Activated T-helper 17 cell treated with anti-CD3 and anti-CD28 coated beads, Interleukin-2, amount 50 U/mL, for 72 hours (primary cell): Measurements from ENCODE around the gene CHST15. TPM values are rescaled to one million over a fixed set of nuclear protein-coding genes. Genes with fewer than 3 reads are reported as not detected.
"Not testable (repeated sequence)": the region's sequence is repeated elsewhere in the genome, so short reads cannot be mapped to it uniquely, and the experiment has no call there.

ENCODE experiments used
- ATAC-seq: fragments of 150-1000 bp; cut with Tn5 transposase; replicated peaks from 2 replicates; pipeline ENCODE4 v1.10.0; 2021; ENCODE audit warnings: mild to moderate bottlenecking, moderate library complexity
- H3K27ac Mint-ChIP-seq: one replicate; pipeline ENCODE4 v1.8.0; 2022; ENCODE audit warnings: mixed read lengths
- H3K27me3 Mint-ChIP-seq: one replicate; pipeline ENCODE4 v1.8.0; 2022; ENCODE audit warnings: mixed read lengths
- H3K36me3 Mint-ChIP-seq: one replicate; pipeline ENCODE4 v1.8.0; 2022; ENCODE audit warnings: low read depth, mild to moderate bottlenecking, mixed read lengths
- H3K4me1 Mint-ChIP-seq: one replicate; pipeline ENCODE4 v1.8.0; 2022; ENCODE audit warnings: mixed read lengths
- H3K4me3 Mint-ChIP-seq: one replicate; pipeline ENCODE4 v1.8.0; 2022; ENCODE audit warnings: mild to moderate bottlenecking, mixed read lengths
- H3K9me3 Mint-ChIP-seq: one replicate; pipeline ENCODE4 v1.8.0; 2022; ENCODE audit warnings: mixed read lengths
- total RNA-seq, 2 donors: library from RNA; stranded (reverse); gene quantifications; one replicate each; pipeline ENCODE4 v1.2.3, GENCODE V29; 2022

The CHST15 gene
- total RNA-seq, 2 donors from 2014 or later, result 0.56 to 10.9 TPM

GRCh38 chr10:124096494-124096893 lies 3.1 kb upstream of the CHST15 start:
- peaks cover 10% of the 10 kb centered on the region for H3K4me1 Mint-ChIP-seq
- no peaks in the 10 kb centered on the region for H3K36me3 Mint-ChIP-seq
- H3K27me3 Mint-ChIP-seq, result peaks cover 20% of the 10 kb centered on the region
- no peaks in the 10 kb centered on the region for H3K9me3 Mint-ChIP-seq
- H3K4me3 Mint-ChIP-seq, result no peak overlapping the region
- no peak for ATAC-seq
- no peak overlapping the region for H3K27ac Mint-ChIP-seq

DNA sequence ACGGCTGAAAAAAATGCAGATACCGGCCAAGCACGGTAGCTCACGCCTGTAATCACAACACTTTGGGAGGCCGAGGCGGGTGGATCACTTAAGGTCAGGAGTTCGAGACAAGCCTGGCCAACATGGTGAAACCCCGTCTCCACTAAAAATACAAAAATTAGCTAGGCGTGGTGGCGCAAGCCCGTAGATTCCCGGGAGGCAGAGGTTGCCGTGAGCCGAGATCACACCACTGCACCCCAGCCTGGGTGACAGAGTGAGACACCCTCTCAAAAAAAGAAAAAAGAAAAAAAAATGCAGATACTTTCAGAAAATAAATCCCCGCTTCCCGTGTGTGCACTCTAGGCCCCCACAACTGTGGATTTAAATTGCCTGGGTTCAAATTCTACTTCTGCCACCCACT lies 2.4 kb upstream of the CHST15 start:
- H3K27ac Mint-ChIP-seq, H3K9me3 Mint-ChIP-seq: not testable (repeated sequence)

GRCh38 chr10:124095096-124095495 lies 1.7 kb upstream of the CHST15 start:
- Mint-ChIP-seq H3K4me1 (peaks cover 10% of the 10 kb centered on the region), H3K27ac (no peak overlapping the region), H3K4me3 (no peak overlapping the region), H3K36me3 (no peaks in the 10 kb centered on the region), H3K27me3 (peaks cover 30% of the 10 kb centered on the region), H3K9me3 (no peaks in the 10 kb centered on the region)
- no peak for ATAC-seq

More for the DNA sequence above, 2.4 kb upstream of the CHST15 start:
- H3K27me3 Mint-ChIP-seq, result peaks cover 25% of the 10 kb centered on the region
- not testable (repeated sequence) for H3K36me3 Mint-ChIP-seq, H3K4me3 Mint-ChIP-seq, ATAC-seq, H3K4me1 Mint-ChIP-seq

DNA sequence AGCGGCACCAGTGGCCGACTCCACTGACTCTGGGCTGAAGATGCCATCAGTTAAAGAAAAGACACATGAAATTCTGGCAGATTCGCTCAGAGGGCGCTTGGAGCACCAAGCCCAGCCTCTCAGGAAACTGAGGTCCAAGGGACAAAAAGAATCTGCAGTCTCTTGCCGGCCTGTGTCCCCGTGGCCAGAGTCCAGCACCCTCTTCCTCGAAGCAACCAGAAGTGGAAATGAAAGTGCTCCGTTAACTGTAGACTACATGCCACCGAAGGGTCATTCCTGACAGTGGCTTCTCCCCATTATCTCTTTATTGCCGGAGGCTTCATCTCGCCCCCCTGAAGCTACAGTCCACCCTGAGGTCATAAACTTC lies 1.0 kb upstream of the CHST15 start:
- Mint-ChIP-seq H3K36me3 (no peaks in the 10 kb centered on the region), H3K4me3 (peak overlapping the region; percentile 35), H3K27ac (no peak overlapping the region), H3K27me3 (peaks cover 35% of the 10 kb centered on the region), H3K9me3 (no peaks in the 10 kb centered on the region), H3K4me1 (peaks cover 4% of the 10 kb centered on the region)
- ATAC-seq, result no peak

DNA sequence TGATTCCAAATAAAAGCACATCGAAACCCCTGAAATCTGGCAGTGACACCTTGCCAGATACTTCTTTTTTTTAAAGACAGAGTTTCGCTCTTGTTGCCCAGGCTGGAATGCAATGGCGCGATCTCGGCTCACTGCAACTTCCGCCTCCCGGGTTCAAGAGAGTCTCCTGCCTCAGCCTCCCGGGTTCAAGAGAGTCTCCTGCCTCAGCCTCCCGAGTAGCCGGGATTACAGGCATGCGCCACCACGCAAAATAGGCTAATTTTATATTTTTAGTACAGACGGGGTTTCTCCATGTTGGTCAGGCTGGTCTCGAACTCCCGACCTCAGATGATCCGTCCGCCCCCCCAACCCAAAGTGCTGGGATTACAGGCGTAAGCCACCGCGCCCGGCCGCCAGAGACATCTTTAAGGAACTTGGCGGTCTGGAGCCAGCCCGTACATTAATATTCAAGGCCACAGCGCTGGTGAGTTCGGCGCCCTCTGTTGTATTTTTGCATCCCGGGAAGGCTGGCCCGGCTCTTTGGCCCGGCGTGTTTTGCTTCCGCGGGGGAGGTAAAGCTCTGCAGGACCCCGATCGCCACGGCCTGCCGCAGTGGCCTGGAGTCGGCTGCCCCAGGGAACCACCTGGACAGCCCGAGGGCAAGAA lies 498 bp upstream of the CHST15 start:
- H3K4me1 Mint-ChIP-seq, H3K36me3 Mint-ChIP-seq: not testable (repeated sequence)

DNA sequence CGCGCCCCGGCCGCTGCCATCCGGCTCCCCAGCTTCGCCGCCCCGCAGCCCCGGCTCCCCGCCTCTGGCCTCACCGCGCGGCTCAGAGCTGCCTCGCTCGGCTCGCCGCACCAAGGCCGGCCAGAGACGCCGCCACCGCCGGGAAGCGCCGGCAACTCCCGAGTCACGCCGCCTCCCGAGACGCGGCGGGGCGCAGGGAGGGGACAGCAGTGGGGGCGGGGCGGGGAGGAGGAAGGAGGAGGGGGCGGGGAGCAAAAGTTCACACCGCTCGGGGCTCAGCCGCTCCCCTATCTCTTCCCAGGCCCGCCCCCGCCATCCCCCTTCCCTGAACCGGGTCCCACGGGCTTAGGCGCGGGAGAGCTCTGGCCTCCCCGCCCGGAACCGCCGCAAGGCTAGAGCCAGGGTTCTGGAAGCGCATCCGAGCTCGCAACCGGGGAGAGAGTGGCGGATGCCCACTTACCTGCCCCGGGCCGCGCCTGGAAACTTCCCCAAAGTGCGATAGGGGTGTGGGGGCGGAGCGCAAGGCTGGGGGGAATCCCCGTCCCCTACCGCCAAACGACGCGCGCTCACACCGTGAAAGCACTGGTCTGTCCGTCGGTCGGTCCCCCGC lies 1.0 kb downstream of the CHST15 start:
- Mint-ChIP-seq H3K4me3 (peak overlapping the region; percentile 53), H3K4me1 (no peaks in the 10 kb centered on the region), H3K27me3 (peaks cover 27% of the 10 kb centered on the region), H3K9me3 (no peaks in the 10 kb centered on the region), H3K27ac (no peak overlapping the region), H3K36me3 (no peaks in the 10 kb centered on the region)
- ATAC-seq, result peak; percentile 77

More for the DNA sequence above, 498 bp upstream of the CHST15 start:
- peaks cover 30% of the 10 kb centered on the region for H3K27me3 Mint-ChIP-seq
- not testable (repeated sequence) for H3K27ac Mint-ChIP-seq, ATAC-seq, H3K9me3 Mint-ChIP-seq
- peak overlapping the region; percentile 35 for H3K4me3 Mint-ChIP-seq

GRCh38 chr10:124091646-124092249 lies 1.6 kb downstream of the CHST15 start:
- Mint-ChIP-seq H3K36me3 (no peaks in the 10 kb centered on the region), H3K9me3 (no peaks in the 10 kb centered on the region), H3K27ac (no peak overlapping the region), H3K27me3 (peaks cover 27% of the 10 kb centered on the region), H3K4me3 (peak overlapping the region; percentile 53), H3K4me1 (no peaks in the 10 kb centered on the region)
- ATAC-seq, result no peak

- Mint-ChIP-seq H3K9me3 (no peaks in the 10 kb centered on the region), H3K4me3 (peak overlapping the region; percentile 41), H3K27me3 (peaks cover 22% of the 10 kb centered on the region), H3K27ac (no peak overlapping the region), H3K36me3 (no peaks in the 10 kb centered on the region), H3K4me1 (no peaks in the 10 kb centered on the region)
- no peak for ATAC-seq
These were observed 2.7 kb downstream of the CHST15 start for GRCh38 chr10:124090601-124091209.

DNA sequence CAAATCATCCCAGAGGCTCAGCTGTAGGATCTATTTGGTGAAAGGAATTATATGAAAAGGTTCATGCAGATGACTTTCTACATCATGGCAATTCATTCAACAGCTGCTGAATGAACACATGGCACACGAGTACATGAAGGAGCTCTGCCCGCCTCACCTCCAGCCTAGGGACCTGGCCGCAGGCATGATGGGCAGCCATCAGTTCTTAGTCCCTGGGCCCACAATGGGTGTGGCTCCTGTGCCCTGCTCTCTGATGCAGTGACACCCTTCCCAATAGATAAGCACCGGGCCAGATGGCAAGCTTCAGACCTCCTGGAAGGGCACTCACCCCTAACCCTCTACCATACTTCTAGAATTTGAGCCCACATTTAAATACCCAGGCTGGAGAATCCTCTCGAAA lies 3.5 kb downstream of the CHST15 start:
- H3K27ac Mint-ChIP-seq, result no peak overlapping the region
- no peak for ATAC-seq
- H3K4me3 Mint-ChIP-seq, result no peak overlapping the region
- no peaks in the 10 kb centered on the region for H3K9me3 Mint-ChIP-seq
- peaks cover 20% of the 10 kb centered on the region for H3K27me3 Mint-ChIP-seq
- H3K4me1 Mint-ChIP-seq, result no peaks in the 10 kb centered on the region
- no peaks in the 10 kb centered on the region for H3K36me3 Mint-ChIP-seq

DNA sequence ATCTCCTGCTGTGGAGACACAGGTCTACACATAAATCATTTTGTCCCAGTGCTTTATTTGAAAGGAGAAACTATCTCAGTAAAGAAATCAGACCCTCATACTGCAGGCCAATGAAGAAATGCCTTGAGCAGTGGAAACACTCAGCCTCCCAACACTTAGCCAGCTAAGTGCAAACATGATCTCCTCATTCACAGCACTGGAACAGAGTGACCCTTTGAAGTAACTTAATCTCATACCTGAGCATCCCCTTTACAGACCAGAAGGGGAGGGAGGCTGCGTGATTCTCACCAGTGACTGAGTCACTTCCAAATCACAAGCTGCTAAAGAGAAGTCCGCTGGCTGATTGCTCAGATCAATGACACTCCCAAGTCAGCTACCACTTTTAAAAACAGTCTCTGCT lies 4.5 kb downstream of the CHST15 start:
- Mint-ChIP-seq H3K36me3 (no peaks in the 10 kb centered on the region), H3K4me3 (no peak overlapping the region), H3K4me1 (no peaks in the 10 kb centered on the region), H3K27ac (no peak overlapping the region), H3K9me3 (no peaks in the 10 kb centered on the region), H3K27me3 (peaks cover 15% of the 10 kb centered on the region)
- no peak for ATAC-seq

DNA sequence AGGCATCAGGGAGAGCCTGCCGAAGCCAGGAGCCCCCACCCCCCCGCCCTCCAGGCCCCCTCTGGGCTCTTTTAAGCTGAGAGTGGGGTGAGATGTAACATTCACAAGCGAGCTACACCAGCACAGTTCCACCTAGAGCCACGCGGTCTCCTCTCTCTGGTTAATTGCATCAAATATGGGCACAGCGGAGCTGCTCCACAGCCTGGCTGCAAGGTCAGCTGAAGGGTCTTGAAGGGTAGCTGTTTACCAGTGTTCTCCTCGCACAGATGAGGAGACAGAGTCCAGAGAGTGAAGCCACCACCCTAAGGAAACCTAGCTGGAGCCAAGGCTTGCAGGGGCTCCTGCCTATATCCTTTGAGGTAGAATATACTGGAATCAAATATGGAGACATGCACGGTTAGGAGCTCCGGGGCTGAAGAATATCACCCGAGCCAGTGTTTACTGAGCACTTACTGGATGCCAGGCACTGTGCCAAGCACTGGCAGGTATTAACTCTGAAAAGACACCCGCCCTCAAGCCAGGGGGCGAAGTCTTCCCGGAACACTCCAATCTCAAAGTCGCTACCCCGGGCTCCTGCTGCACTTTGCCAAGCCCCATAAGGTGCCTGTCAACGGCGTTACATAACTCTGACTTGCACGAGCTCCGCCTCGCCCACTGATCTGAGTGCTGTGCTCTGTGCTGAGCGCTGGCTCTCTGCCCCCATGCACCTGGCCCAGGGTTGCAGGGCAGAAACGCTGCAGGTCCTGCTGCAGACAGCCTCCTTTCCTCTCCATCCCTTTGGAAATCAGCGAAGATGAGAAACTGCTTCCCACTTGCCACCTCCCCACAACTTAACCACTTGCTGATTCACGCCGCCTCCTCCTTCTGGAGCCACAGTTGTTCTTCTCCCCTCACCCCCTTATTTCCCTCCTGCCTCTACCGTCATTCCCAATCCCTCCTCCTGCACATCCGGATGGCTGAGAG lies 5.4 kb downstream of the CHST15 start:
- H3K9me3 Mint-ChIP-seq, result no peaks in the 10 kb centered on the region
- no peak for ATAC-seq
- H3K36me3 Mint-ChIP-seq, result no peaks in the 10 kb centered on the region
- no peaks in the 10 kb centered on the region for H3K4me1 Mint-ChIP-seq
- no peak overlapping the region for H3K27ac Mint-ChIP-seq
- H3K27me3 Mint-ChIP-seq, result peaks cover 15% of the 10 kb centered on the region
- no peak overlapping the region for H3K4me3 Mint-ChIP-seq

GRCh38 chr10:124086787-124087671 lies 6.4 kb downstream of the CHST15 start:
- H3K27me3 Mint-ChIP-seq, result peaks cover 15% of the 10 kb centered on the region
- no peak for ATAC-seq
- H3K27ac Mint-ChIP-seq, result no peak overlapping the region
- no peak overlapping the region for H3K4me3 Mint-ChIP-seq
- H3K36me3 Mint-ChIP-seq, result no peaks in the 10 kb centered on the region
- H3K9me3 Mint-ChIP-seq, result no peaks in the 10 kb centered on the region
- no peaks in the 10 kb centered on the region for H3K4me1 Mint-ChIP-seq

GRCh38 chr10:124086097-124086710 lies 7.2 kb downstream of the CHST15 start:
- no peaks in the 10 kb centered on the region for H3K9me3 Mint-ChIP-seq
- H3K4me3 Mint-ChIP-seq, result no peak overlapping the region
- no peaks in the 10 kb centered on the region for H3K4me1 Mint-ChIP-seq
- H3K27ac Mint-ChIP-seq, result no peak overlapping the region
- ATAC-seq, result no peak
- no peaks in the 10 kb centered on the region for H3K36me3 Mint-ChIP-seq
- H3K27me3 Mint-ChIP-seq, result peaks cover 14% of the 10 kb centered on the region
